Left colon (tissue), 2 donors: ENCODE measurements around the gene PLEKHA4. TPM values are rescaled to one million over a fixed set of nuclear protein-coding genes. Genes with fewer than 3 reads are reported as not detected.
"Not testable (repeated sequence)": the region's sequence is repeated elsewhere in the genome, so short reads cannot be mapped to it uniquely, and the experiment has no call there.

Experiments used
- ATAC-seq: fragments of 200-7000 bp; cut with Tn5 transposase; one replicate; pipeline ENCODE4 v1.9.1; 2020; ENCODE audit warnings: mild to moderate bottlenecking, moderate library complexity
- DNase-seq, 2 donors: peaks; one replicate each; pipeline ENCODE4 v3.0.0-alpha.2; 2020
- intact Hi-C, 2 donors: fragments of 100-400 bp; cut with DNase I in 1 of 2; cut with micrococcal nuclease in 1 of 2; formaldehyde crosslinking; loops; one replicate each; pipeline versions ENCODE4 v1.11.2 to v1.14.0; 2022; cut with DNase I, micrococcal nuclease
- long read RNA-seq: library from polyadenylated mRNA; unstranded; transcript quantifications from one replicate; pipeline ENCODE4 v2.0.0, GENCODE V29; 2021
- total RNA-seq, 2 donors: library from RNA; stranded (reverse); fragmentation: NEBNext Ultra II Directional; extraction: Animal tissue kit (Norgen Biotek cat#: 25700); gene quantifications; one replicate each; pipeline ENCODE4 v1.2.1, GENCODE V29; 2021
- donor health status: DM: no; HTN: no; CAD: no.
- donor health status: DM: yes; HTN: yes; CAD: no.

PLEKHA4 gene, protein sequence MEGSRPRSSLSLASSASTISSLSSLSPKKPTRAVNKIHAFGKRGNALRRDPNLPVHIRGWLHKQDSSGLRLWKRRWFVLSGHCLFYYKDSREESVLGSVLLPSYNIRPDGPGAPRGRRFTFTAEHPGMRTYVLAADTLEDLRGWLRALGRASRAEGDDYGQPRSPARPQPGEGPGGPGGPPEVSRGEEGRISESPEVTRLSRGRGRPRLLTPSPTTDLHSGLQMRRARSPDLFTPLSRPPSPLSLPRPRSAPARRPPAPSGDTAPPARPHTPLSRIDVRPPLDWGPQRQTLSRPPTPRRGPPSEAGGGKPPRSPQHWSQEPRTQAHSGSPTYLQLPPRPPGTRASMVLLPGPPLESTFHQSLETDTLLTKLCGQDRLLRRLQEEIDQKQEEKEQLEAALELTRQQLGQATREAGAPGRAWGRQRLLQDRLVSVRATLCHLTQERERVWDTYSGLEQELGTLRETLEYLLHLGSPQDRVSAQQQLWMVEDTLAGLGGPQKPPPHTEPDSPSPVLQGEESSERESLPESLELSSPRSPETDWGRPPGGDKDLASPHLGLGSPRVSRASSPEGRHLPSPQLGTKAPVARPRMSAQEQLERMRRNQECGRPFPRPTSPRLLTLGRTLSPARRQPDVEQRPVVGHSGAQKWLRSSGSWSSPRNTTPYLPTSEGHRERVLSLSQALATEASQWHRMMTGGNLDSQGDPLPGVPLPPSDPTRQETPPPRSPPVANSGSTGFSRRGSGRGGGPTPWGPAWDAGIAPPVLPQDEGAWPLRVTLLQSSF
- total RNA-seq, result 1 to 10 TPM; 4.3 to 8.6 TPM
- long read RNA-seq, partial matches to known transcripts, result 1 of 5 reads
- long read RNA-seq, other reads (novel, unspliced or antisense), result 3 of 5 reads

DNA sequence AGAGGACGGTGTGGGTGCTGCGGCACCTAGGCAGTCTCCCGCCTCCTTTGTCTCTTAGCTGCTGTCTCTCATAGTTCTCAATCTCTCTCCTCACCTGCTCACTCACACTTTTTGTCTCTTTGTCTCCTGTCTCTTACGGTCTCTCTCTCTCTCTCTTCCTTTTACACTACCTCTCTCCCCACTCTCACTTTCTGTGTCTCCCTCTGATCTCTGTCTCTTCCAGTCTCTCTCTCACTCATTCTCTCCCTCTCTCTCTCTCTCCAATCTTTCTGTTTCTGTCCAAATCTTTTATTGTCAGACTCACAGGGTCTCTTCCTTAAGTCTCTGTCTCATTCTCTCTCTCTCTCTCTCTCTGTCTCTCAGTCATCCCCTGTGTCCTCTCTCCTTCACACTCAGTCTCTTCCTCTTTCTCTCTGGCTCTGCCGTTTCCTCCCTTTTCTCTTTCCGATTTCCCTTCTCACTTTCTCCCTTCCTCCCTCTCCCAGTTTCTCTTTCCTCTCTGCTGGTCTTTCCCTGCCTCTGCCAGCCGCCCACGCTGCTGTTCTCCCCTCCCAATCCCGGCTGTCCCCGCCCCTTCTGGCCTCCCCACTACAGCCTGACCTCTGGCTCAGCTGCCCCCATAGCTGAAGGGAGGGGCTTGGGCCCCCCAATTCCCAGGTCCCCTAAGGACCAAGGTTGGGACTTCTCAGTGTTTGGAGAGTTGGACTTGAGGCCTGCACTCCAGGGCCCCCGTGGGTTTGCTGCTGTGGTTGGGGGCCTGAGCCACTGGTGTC lies at the start of gene PLEKHA4:
Gene PLEKHA4, minus strand, starts transcription at position 504 of the 773 bp plus-strand sequence. CDS start 997 bp downstream, outside the sequence.
- intact Hi-C loops, result no loop called here
- peak; percentile 41 to 60 for DNase-seq
- no peak for ATAC-seq

DNA sequence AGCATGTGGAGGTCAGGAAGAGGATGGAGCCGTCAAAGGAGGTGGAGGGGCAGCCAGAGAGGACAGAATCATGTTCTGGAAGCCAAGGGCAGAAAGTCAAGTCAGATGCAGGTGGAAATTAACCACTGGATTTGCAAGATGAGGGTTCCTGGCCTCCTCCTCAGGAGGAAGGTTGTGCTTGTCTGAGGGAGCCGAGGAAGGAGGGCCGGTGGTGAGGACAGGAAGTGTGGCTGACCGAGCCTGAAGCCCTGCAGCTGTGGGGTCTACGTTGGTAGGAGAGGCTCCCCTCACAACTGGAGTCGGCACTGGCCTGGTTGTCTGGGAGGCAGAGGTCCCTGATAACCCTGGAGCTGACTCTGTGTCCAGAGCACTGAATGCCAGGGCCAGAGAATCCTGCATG lies 49.7 kb upstream of the PLEKHA4 start:
- intact Hi-C loops, result no loop called here

DNA sequence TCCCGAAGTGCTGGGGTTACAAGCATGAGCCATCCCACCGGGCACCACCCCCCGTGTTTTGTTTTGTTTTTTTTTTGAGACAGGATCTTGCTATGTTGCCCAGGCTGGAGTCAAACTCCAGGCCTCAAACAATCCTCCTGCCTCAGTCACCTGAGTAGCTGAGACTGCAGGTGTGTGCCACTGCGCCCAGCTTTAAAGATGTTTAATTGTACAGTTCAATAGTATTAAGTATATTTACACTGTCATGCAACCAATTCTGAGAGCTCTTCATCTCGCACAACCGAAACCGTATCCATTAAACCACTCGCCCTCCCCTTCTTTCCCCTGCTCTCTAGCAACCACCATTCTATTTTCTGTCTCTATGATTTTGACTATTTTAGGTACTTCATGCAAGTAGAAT lies 47.3 kb upstream of the PLEKHA4 start:
- no peak for ATAC-seq
- intact Hi-C loops, result no loop called here

More for the DNA sequence above, 49.7 kb upstream of the PLEKHA4 start:
- DNase-seq, result no peak
- ATAC-seq, result no peak

DNA sequence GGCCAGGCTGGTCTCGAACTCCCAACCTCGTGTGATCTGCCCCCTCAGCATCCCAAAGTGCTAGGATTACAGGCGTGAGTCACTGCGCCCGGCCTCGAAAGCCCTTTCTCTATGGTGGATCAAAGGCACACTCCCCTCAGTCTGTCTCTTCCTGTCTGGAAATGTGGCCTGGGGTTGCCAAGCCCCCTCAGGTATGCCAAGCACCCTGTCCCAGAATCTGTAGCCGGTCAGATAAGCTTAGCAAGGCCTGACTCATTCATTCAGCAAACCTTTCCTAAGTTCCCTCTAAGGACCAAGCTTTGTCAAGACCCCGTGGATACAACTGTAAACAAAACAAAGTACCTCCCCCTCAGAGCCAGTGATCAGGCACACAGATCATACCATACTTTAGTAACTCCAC lies 45.8 kb upstream of the PLEKHA4 start:
- intact Hi-C loops, result no loop called here
- no peak for ATAC-seq
- DNase-seq, result no peak

More for the DNA sequence above, 47.3 kb upstream of the PLEKHA4 start:
- no peak for DNase-seq

DNA sequence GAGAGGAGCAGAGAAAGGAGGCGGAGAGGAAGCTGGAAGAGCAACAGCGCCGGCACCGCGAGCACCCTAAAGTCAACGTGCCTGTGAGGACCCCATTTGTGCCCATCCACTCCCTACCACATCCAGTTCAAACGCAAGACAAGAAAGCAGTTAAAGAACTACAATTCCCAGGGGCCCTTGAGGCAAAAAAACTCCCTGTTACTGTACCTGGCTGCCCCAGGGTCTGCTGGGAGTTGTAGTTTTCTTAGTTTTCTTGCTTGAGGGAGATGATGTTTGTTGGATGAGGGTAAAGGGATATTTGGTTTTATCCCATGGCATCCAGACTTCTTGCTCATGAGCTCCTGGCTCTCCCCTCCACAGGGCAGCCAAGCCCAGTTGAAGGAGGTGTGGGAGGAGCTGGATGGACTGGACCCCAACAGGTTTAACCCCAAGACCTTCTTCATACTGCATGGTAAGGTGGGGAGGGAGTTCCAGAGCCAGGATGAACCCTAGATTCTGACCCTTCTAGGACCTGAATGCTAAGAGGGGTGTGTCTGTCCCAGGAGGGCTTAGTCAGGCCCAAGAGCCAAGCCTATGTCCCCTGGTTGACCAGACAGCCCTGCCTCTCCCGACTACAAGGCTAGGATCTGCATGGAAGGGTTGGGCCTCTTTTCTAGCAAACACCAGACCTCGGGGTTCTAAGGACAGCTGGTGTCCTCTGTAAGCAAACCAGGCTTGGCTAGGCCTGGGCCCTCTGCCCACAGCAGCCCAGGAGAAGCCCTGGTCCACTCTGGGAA lies 44.9 kb upstream of the PLEKHA4 start:
- intact Hi-C loops, result no loop called here
- no peak for DNase-seq
- ATAC-seq, result peak; percentile 28

DNA sequence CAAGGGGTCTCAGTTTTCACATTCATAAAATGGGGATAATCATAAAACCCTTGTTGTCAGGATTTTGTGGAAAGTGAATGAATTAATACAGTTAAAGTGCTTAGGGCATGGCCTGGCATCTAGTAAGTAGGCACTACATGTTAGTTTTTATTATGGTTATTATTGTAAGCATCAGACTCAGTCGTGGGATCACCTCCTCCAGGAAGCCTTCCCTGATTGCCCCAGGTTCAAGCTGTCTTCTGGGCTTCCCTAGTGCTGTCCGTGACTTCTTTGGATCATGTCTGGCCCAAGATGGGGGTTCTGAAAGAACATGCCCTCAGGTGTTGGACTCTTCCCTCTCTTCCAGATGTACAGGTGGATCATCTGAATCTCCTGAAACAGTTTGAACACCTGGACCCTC lies 42.4 kb upstream of the PLEKHA4 start:
- intact Hi-C loops, result no loop called here
- ATAC-seq, result no peak
- DNase-seq, result no peak

DNA sequence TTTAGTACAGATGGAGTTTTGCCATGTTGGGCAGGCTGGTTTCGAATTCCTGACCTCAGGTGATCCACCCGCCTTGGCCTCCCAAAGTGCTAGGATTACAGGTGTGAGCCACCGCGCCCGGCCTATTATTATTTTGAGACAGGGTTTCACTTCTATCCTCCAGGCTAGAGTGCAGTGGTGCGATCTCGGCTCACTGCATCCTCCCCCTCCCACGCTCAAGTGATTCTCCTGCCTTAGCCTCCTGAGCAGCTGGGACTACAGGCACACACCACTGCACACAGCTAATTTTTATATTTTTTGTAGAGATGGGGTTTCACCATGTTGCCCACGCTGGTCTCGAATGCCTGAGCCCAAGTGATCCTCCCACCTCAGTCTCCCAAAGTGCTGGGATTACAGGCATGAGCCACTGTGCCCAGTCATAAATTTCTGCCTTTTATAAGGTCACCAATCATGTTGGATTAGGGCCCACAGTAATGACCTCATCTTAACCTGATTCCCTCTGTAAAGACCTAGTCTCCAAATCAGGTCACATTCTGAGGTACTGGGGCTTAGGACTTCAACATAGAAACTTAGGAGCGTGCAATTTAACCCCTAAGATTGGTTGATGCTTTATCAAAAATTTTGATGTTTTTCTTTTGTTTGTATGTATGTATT lies 41.1 kb upstream of the PLEKHA4 start:
- ATAC-seq, DNase-seq, intact Hi-C loops: not testable (repeated sequence)

DNA sequence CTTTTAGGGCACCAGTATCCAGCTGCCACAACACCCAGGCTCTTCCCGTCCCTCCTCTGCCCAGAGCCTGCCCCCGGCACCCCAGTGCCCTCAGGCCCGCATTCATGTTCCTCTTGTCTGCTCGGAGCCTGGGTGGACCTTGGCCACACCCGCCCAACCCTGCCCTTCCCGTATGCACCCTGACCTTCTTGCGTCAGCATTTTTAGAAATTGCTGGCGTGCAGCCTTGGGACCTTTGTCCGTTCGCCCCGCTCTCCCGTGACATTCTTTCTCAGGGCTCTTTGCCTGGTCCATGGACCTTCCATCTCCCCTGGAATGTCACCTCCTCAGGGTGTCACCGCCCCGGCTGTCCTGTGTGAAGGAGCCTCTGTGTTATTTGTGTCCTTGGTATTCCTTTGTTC lies 39.3 kb upstream of the PLEKHA4 start:
- intact Hi-C loops, result no loop called here
- ATAC-seq, result peak; percentile 93
- DNase-seq, result peak; percentile 56 to 59

DNA sequence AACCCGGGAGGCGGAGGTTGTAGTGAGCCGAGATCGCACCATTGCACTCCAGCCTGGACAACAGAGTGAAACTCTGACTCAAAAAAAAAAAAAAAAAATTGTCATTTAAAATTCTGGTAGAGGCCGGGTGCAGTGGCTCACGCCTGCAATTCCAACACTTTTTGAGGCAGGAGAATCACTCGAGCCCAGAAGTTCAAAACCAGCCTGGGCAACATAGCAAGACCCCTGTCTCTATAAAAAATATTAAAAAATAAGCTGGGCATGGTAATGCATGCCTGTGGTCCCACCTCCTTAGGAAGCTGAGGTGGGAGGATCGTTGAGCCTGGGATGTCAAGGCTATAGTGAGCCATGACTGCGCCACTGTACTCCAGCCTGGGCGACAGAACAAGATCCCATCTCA lies 37.9 kb upstream of the PLEKHA4 start:
- intact Hi-C loops, result no loop called here
- ATAC-seq (no peak), DNase-seq (no peak)

DNA sequence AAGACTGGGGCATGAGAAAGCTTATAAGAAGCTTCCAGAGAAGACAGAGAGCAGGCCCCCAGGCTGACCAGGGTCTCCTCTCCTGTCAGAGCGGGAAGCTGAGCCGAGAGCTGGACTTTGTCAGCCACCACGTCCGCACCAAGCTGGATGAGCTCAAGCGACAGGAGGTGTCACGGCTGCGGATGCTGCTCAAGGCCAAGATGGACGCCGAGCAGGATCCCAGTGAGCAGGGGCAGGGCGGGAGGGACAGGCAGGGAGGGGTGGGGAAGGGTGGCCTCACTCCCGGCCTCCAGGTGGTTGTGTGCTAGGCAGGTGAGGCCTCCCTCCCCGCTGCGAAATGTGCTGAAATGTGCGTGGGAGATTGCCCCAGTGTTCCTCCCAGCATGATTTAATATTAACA lies 37.2 kb upstream of the PLEKHA4 start:
- intact Hi-C loops, result no loop called here
- no peak for DNase-seq
- ATAC-seq, result no peak

DNA sequence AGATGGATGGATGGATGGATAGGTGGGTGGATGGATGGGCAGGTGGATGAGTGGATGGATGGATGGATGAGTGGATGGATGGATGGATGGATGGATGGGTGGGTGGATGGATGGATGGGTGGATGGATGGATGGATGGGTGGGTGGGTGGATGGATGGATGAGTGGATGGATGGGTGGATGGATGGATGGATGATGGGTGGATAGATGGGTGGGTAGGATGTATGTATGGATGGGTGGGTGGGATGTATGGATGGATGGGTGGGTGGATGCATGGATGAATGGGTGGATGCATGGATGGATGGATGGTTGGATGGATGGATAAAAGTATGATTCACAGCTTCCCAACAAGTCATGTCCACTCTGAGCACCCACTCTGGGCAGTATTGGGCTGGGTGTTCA lies 35.4 kb upstream of the PLEKHA4 start:
- ATAC-seq, intact Hi-C loops, DNase-seq: not testable (repeated sequence)

DNA sequence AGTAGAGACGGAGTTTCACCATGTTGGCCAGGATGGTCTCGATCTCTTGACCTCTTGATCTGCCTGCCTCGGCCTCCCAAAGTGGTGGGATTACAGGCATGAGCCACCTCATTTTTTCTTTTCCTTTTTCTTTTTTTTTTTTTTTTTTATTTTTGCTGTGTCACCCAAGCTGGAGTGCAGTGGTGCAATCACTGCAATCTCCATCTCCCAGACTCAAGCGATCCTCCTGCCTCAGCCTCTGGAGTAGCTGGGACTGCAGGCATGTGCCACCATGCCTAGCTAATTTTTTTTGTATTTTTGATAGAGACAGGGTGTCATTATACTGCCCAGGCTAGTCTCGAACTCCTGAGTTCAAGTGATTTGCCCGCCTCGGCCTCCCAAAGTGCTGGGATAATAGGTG lies 33.9 kb upstream of the PLEKHA4 start:
- intact Hi-C loops, ATAC-seq, DNase-seq: not testable (repeated sequence)

DNA sequence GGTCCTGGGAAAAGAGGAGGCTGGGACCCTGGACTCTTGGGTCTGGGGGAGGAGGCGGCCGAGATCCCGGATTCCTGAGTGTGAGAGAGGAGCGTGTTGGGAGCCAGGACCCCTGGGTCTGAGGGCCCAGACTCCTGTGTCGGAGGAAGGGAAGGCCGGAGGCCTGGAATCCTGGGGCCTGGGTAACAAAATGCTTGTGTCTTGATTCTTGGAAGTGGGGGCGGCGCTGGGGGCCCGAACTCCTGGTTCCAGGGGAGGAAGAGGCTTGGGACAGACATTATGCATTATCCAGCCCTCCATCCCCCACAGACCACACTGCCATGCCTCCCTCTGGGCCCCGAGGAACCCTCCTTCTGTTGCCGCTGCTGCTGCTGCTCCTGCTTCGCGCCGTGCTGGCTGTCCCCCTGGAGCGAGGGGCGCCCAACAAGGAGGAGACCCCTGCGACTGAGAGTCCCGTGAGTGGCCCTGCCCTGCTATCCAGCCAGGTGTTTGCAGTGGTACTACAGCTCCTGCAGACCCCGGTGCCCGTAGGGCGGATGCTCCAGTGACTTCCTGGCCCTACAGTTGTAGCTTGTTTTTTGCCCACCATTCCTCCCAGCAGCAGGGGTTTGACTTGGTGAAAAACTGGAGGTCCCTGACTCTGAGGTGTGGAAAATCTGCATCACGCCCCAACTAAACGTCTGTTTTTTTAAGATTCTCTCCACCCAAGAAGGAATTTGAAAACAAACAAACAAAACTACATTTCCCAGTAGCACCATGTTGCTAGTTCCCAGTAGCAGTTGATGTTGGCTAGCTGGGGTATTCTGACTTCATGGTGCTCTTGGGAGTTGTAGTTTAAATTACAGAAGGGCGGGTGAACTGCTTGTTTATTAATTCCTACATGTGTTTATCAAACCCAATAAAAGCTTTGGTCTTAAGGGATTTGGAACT lies 32.3 kb upstream of the PLEKHA4 start:
- DNase-seq (peak in 1 of 2 donors; percentile 32), ATAC-seq (peak; percentile 38)
- intact Hi-C loops, result no loop called here

DNA sequence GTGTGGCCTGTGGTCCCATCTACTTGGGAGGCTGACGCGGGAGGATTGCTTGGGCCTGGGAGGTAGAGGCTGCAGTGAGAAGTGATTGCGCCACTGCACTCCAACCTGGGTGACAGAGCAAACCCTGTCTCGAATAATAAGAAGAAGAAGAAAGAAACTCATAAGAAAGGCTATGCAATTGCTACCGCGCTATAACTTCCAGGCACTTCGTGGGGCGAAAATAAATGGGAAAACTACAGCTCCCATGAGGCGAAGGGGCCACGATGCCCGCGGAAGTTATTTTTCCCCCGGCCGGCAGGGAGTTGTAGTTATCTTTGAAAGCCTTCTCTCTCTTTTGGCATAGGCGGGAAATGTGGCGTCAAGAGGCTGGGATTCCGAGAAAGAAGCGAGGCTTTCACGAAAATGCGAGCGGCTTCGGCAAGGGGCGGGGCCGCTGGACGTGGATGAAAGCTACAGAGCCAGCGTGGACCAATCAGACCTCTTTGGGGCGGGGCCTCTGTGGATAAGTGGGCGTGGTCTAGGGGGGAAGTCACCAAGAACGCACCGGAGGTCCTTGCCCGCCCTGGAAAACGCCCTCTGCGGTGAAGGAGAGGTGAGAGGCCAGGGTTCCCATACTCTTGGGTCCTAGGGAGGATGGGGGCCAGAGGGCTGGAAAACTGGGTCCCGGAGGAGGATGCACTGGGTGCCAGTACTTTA lies 31.5 kb upstream of the PLEKHA4 start, which contains the start of gene NUCB1:
Gene NUCB1, plus strand, starts transcription at position 532 of the 696 bp plus-strand sequence. CDS start 485 bp downstream, outside the sequence.
- DNase-seq (peak; percentile 99), ATAC-seq (peak; percentile 98)
- intact Hi-C loops, result no loop called here

DNA sequence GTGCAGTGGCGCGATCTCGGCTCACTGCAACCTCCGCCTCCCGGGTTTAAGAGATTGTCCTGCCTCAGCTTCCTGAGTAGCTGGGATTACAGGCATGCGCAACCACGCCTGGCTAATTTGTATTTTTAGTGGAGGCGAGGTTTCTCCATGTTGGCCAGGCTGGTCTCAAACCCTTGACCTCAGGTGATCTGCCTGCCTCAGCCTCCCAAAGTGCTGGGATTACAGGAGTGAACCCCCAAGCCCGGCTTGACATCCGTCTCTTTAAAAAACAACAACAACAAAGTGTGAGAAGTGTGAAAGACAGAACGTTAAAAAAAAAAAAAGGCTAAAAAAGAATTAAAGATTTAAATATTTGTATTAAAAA lies 31.0 kb upstream of the PLEKHA4 start:
- not testable (repeated sequence) for DNase-seq, ATAC-seq

DNA sequence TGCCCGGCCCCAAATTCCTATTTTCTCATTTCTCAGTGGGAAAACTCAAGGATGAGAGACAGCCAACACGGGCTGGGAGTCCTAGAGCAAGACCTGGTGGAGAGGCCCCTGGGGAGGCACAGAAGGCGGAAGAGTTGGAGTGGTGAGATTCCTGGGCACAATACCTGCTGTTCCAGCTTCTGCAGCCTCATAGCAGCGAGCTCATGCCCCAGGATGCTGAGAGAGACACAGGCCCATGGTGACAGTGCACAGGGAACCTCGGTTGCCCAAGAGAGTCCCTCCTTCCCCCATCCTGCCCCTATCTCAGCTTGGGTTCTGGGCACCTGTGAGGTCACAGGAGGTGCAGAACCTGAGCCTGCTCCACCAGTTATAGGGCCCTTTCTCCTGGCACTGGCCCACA lies 28.8 kb upstream of the PLEKHA4 start:
- intact Hi-C loops, result no loop called here
- ATAC-seq (no peak), DNase-seq (no peak)

More for the DNA sequence above, 31.0 kb upstream of the PLEKHA4 start:
- intact Hi-C loops, result not testable (repeated sequence)
